ENCODE data around the gene DNMT3A.

DNMT3A gene

GRCh38 chr2:25257032-25257552 is 84.6 kb downstream of the DNMT3A start:
- no peak for DNase-seq (ENCODE audit: low spot score)

GRCh38 chr2:25256488-25256875 is 85.2 kb downstream of the DNMT3A start:
- DNase-seq (ENCODE audit: low spot score), result no peak

GRCh38 chr2:25255745-25256487 is 85.8 kb downstream of the DNMT3A start:
- DNase-seq (ENCODE audit: low spot score), result no peak

GRCh38 chr2:25254961-25255360 is 86.8 kb downstream of the DNMT3A start:
- no peak for DNase-seq (ENCODE audit: low spot score)

GRCh38 chr2:25253153-25253626 is 88.5 kb downstream of the DNMT3A start:
- DNase-seq (ENCODE audit: low spot score), result no peak

- DNase-seq (ENCODE audit: low spot score), result peak; percentile 91
These were observed 89.2 kb downstream of the DNMT3A start for GRCh38 chr2:25252291-25253152.

- DNase-seq (ENCODE audit: low spot score), result peak; percentile 73
These were observed 90.1 kb downstream of the DNMT3A start for GRCh38 chr2:25251422-25252273.

- no peak for DNase-seq (ENCODE audit: low spot score)
These were observed 90.7 kb downstream of the DNMT3A start for GRCh38 chr2:25251071-25251421.

- DNase-seq (ENCODE audit: low spot score), result no peak
These were observed 91.2 kb downstream of the DNMT3A start for GRCh38 chr2:25250331-25251070.

GRCh38 chr2:25249785-25250184 is 91.9 kb downstream of the DNMT3A start:
- no peak for DNase-seq (ENCODE audit: low spot score)

GRCh38 chr2:25247792-25248512 is 93.8 kb downstream of the DNMT3A start:
- no peak for DNase-seq (ENCODE audit: low spot score)

GRCh38 chr2:25246558-25247290 is 95.0 kb downstream of the DNMT3A start:
- DNase-seq (ENCODE audit: low spot score), result no peak

- DNase-seq (ENCODE audit: low spot score), result no peak
These were observed 95.7 kb downstream of the DNMT3A start for GRCh38 chr2:25246001-25246400.

- DNase-seq (ENCODE audit: low spot score), result no peak
These were observed 96.6 kb downstream of the DNMT3A start for GRCh38 chr2:25245141-25245540.

- DNase-seq (ENCODE audit: low spot score), result no peak
These were observed 97.7 kb downstream of the DNMT3A start for GRCh38 chr2:25243995-25244394.

- DNase-seq (ENCODE audit: low spot score), result no peak
These were observed 100.3 kb downstream of the DNMT3A start for GRCh38 chr2:25241452-25241851.

GRCh38 chr2:25240636-25241035 is 101.1 kb downstream of the DNMT3A start:
- DNase-seq (ENCODE audit: low spot score), result no peak

- DNase-seq (ENCODE audit: low spot score), result no peak
These were observed 102.8 kb downstream of the DNMT3A start for GRCh38 chr2:25238920-25239319.

- DNase-seq (ENCODE audit: low spot score), result no peak
These were observed 104.0 kb downstream of the DNMT3A start for GRCh38 chr2:25237764-25238163.

GRCh38 chr2:25236736-25237135 is 105.0 kb downstream of the DNMT3A start:
- no peak for DNase-seq (ENCODE audit: low spot score)
